Tibial nerve (tissue), 4 donors: ENCODE measurements around the gene FLCN. TPM values are rescaled to one million over a fixed set of nuclear protein-coding genes. Genes with fewer than 3 reads are reported as not detected.
"Not testable (repeated sequence)": the region's sequence is repeated elsewhere in the genome, so short reads cannot be mapped to it uniquely, and the experiment has no call there.

Experiments used
- DNase-seq, 2 donors: peaks; one replicate each; pipeline ENCODE4 v3.0.0-alpha.2; 2019; ENCODE audit warnings: low spot score in 2 of 2
- H3K27ac ChIP-seq, 4 donors: fragments of 200-600 bp; sonication (generic) in 3 of 4; one replicate each; pipeline ENCODE4 v1.5.1; 2017 to 2019; ENCODE audit warnings: mild to moderate bottlenecking in 1 of 4
- H3K27me3 ChIP-seq, 2 donors: fragments of 200-600 bp; sonication (generic) in 1 of 2; one replicate each; pipeline versions ENCODE4 v1.5.1 to v1.6.0; 2017 to 2019
- H3K36me3 ChIP-seq, 3 donors: fragments of 200-600 bp; sonication (generic); one replicate each; pipeline ENCODE4 v1.5.1; 2018 to 2019
- H3K4me1 ChIP-seq, 4 donors: fragments of 200-600 bp; sonication (generic) in 3 of 4; one replicate each; pipeline ENCODE4 v1.5.1; 2017 to 2019
- H3K4me3 ChIP-seq, 4 donors: fragments of 200-600 bp; sonication (generic) in 3 of 4; one replicate each; pipeline ENCODE4 v1.5.1; 2017 to 2019; ENCODE audit warnings: mild to moderate bottlenecking in 1 of 4, moderate library complexity in 1 of 4
- H3K9me3 ChIP-seq, 4 donors: fragments of 200-600 bp; sonication (generic) in 3 of 4; one replicate each; pipeline ENCODE4 v1.5.1; 2017 to 2019
- CTCF ChIP-seq, 5 experiments: fragments of 200-600 bp in 3 of 5; fragments of 450-650 bp in 2 of 5; sonication (generic) in 3 of 5; IDR thresholded peaks; one replicate each; pipeline ENCODE4 v1.5.1; 2016 to 2019; ENCODE audit warnings: antibody characterized with exemption in 5 of 5, mild to moderate bottlenecking in 3 of 5, moderate library complexity in 2 of 5
- EP300 ChIP-seq, 2 donors: sonication (generic); formaldehyde crosslinking; IDR thresholded peaks; one replicate each; pipeline ENCODE4 v1.6.1; 2017; ENCODE audit warnings: antibody characterized with exemption in 2 of 2, mild to moderate bottlenecking in 1 of 2
- POLR2A ChIP-seq, 2 donors: fragments of 450-650 bp; IDR thresholded peaks; one replicate each; pipeline ENCODE4 v1.6.1; 2017; ENCODE audit warnings: antibody characterized with exemption in 2 of 2, mild to moderate bottlenecking in 2 of 2, moderate library complexity in 2 of 2
- WGBS, 2 donors: methylation state at CpG; one replicate each; pipeline ENCODE4 v1.1.5; 2018; 5-methylcytosine and 5-hydroxymethylcytosine counted together
- total RNA-seq, 4 donors: library from RNA; depleted of rRNA; stranded (reverse); fragments of >200 nt; gene quantifications; one replicate each; pipeline ENCODE4 v1.1.0, GENCODE V29; 2016

FLCN gene
- total RNA-seq, 4 donors from 2014 or later = 71.5 to 85.9 (median 76.6) TPM

GRCh38 chr17:17188586-17188985 is 48.4 kb downstream of the FLCN start:
- no peak overlapping the region for H3K4me3 ChIP-seq
- DNase-seq = no peak
- no peak overlapping the region for H3K27ac ChIP-seq
- peaks cover 0 to 72% (median 0%) of the 10 kb centered on the region in 3 donors for H3K36me3 ChIP-seq
- H3K9me3 ChIP-seq = no peaks in the 10 kb centered on the region
- H3K4me1 ChIP-seq = peaks cover 0 to 23% (median 0%) of the 10 kb centered on the region in 4 donors
- no peaks in the 10 kb centered on the region for H3K27me3 ChIP-seq
- TF ChIP-seq CTCF (IDR thresholded peaks at IDR 0.05) = no peak
- TF ChIP-seq EP300 (IDR thresholded peaks at IDR 0.05) = no peak
- TF ChIP-seq POLR2A (IDR thresholded peaks at IDR 0.05) = no peak
- 91% methylated on average over 4 of the region's 4 CpGs for WGBS, 2 donors

- 56 to 59% methylated on average over 14 of the region's 14 CpGs for WGBS, 2 donors
- peaks cover 0 to 20% (median 0%) of the 10 kb centered on the region in 4 donors for H3K4me1 ChIP-seq
- peaks cover 0 to 82% (median 7%) of the 10 kb centered on the region in 3 donors for H3K36me3 ChIP-seq
- H3K9me3 ChIP-seq = no peaks in the 10 kb centered on the region
- H3K4me3 ChIP-seq = no peak overlapping the region
- no peak overlapping the region for H3K27ac ChIP-seq
- TF ChIP-seq POLR2A (IDR thresholded peaks at IDR 0.05) (no peak), CTCF (IDR thresholded peaks at IDR 0.05) (no peak), EP300 (IDR thresholded peaks at IDR 0.05) (no peak)
- H3K27me3 ChIP-seq = no peaks in the 10 kb centered on the region
- DNase-seq = no peak
Observed at GRCh38 chr17:17186551-17187505, 50.1 kb downstream of the FLCN start.

- no peak for TF ChIP-seq EP300 (IDR thresholded peaks at IDR 0.05)
- no peak for TF ChIP-seq CTCF (IDR thresholded peaks at IDR 0.05)
- no peak for TF ChIP-seq POLR2A (IDR thresholded peaks at IDR 0.05)
- Histone ChIP-seq H3K4me3 (no peak overlapping the region), H3K27ac (no peak overlapping the region), H3K4me1 (peaks cover 0 to 16% (median 0%) of the 10 kb centered on the region in 4 donors), H3K27me3 (no peaks in the 10 kb centered on the region), H3K36me3 (peaks cover 0 to 90% (median 8%) of the 10 kb centered on the region in 3 donors), H3K9me3 (no peaks in the 10 kb centered on the region)
- no peak for DNase-seq
- WGBS, 2 donors = 38 to 43% methylated on average over 3 of the region's 3 CpGs
Observed at GRCh38 chr17:17186051-17186450, 50.9 kb downstream of the FLCN start.

GRCh38 chr17:17184985-17185757 is 51.8 kb downstream of the FLCN start:
- H3K27ac ChIP-seq, H3K9me3 ChIP-seq, DNase-seq, H3K27me3 ChIP-seq, H3K4me3 ChIP-seq: not testable (repeated sequence)
- H3K4me1 ChIP-seq = peaks cover 0 to 18% (median 0%) of the 10 kb centered on the region in 4 donors
- 77 to 81% methylated on average over 13 of the region's 13 CpGs for WGBS, 2 donors
- H3K36me3 ChIP-seq = peaks cover 0 to 91% (median 12%) of the 10 kb centered on the region in 3 donors

GRCh38 chr17:17183744-17184143 is 53.2 kb downstream of the FLCN start:
- TF ChIP-seq POLR2A (IDR thresholded peaks at IDR 0.05) (no peak), CTCF (IDR thresholded peaks at IDR 0.05) (no peak), EP300 (IDR thresholded peaks at IDR 0.05) (no peak)
- Histone ChIP-seq H3K9me3 (no peaks in the 10 kb centered on the region), H3K36me3 (peaks cover under 1 to 91% (median 16%) of the 10 kb centered on the region in 3 donors), H3K27me3 (no peaks in the 10 kb centered on the region), H3K27ac (no peak overlapping the region), H3K4me1 (peaks cover 0 to 19% (median 0%) of the 10 kb centered on the region in 4 donors), H3K4me3 (no peak overlapping the region)
- no peak for DNase-seq
- WGBS, 2 donors = 90 to 98% methylated on average over 4 of the region's 4 CpGs
